ENCODE measurements around the gene CD93. TPM values are rescaled to one million over a fixed set of nuclear protein-coding genes. Genes with fewer than 3 reads are reported as not detected.

Gene CD93
- total and polyA plus RNA-seq, 3 donors from 2014 or later: 9.4 to 14.8 (median 14.2) TPM

GRCh38 chr20:23085436-23086055 lies 578 bp downstream of the CD93 start:
- peaks cover 41% of the 10 kb centered on the region for H3K4me1 ChIP-seq
- no peaks in the 10 kb centered on the region for H3K27me3 ChIP-seq
- peak overlapping the region; percentile 33 to 56 for H3K4me3 ChIP-seq
- TF ChIP-seq CTCF (IDR thresholded peaks at IDR 0.05) (no peak), POLR2A (IDR thresholded peaks at IDR 0.05) (no peak)
- H3K27ac ChIP-seq: peak overlapping the region; percentile 82 to 91
- intact Hi-C loops (cut with DNase I; ENCODE audit: low total_unique reads): no loop called here
- no peaks in the 10 kb centered on the region for H3K36me3 ChIP-seq (ENCODE audit: low read depth, missing control alignments)
- DNase-seq: no peak
- whole genome bisulfite sequencing, 2 donors: 48 to 59% methylated on average over 10 to 22 of the region's 23 CpGs
- no peaks in the 10 kb centered on the region for H3K9me3 ChIP-seq

- Histone ChIP-seq H3K27ac (peak overlapping the region; percentile 47 to 91), H3K4me1 (peaks cover 34% of the 10 kb centered on the region), H3K4me3 (peak overlapping the region; percentile 33 to 56), H3K27me3 (no peaks in the 10 kb centered on the region), H3K36me3 (ENCODE audit: low read depth, missing control alignments) (no peaks in the 10 kb centered on the region), H3K9me3 (no peaks in the 10 kb centered on the region)
- TF ChIP-seq CTCF (IDR thresholded peaks at IDR 0.05) (no peak), POLR2A (IDR thresholded peaks at IDR 0.05) (no peak)
- 55 to 74% methylated on average over 8 to 23 of the region's 24 CpGs for WGBS, 2 donors
- DNase-seq: no peak
- intact Hi-C loops (cut with DNase I; ENCODE audit: low total_unique reads): no loop called here
Observed at GRCh38 chr20:23084845-23085365, 1.2 kb downstream of the CD93 start.

- Histone ChIP-seq H3K4me1 (peaks cover 30% of the 10 kb centered on the region), H3K27ac (peak overlapping the region; percentile 47 to 91), H3K9me3 (no peaks in the 10 kb centered on the region), H3K27me3 (no peaks in the 10 kb centered on the region), H3K36me3 (ENCODE audit: low read depth, missing control alignments) (no peaks in the 10 kb centered on the region), H3K4me3 (peak overlapping the region; percentile 33 to 56)
- intact Hi-C loops (cut with DNase I; ENCODE audit: low total_unique reads): no loop called here
- TF ChIP-seq CTCF (IDR thresholded peaks at IDR 0.05): no peak
- no peak for TF ChIP-seq POLR2A (IDR thresholded peaks at IDR 0.05)
- WGBS, 2 donors: 82 to 89% methylated on average over 12 to 17 of the region's 17 CpGs
- no peak for DNase-seq
Observed at GRCh38 chr20:23084282-23084844, 1.8 kb downstream of the CD93 start.

- 69 to 83% methylated on average over 14 to 15 of the region's 15 CpGs for WGBS, 2 donors
- H3K9me3 ChIP-seq: no peaks in the 10 kb centered on the region
- H3K4me3 ChIP-seq: peak overlapping the region in 1 of 2 donors; percentile 56
- intact Hi-C loops (cut with DNase I; ENCODE audit: low total_unique reads): no loop called here
- peaks cover 26% of the 10 kb centered on the region for H3K4me1 ChIP-seq
- H3K36me3 ChIP-seq (ENCODE audit: low read depth, missing control alignments): no peaks in the 10 kb centered on the region
- no peak for DNase-seq
- TF ChIP-seq POLR2A (IDR thresholded peaks at IDR 0.05) (no peak), CTCF (IDR thresholded peaks at IDR 0.05) (no peak)
- peak overlapping the region; percentile 47 to 91 for H3K27ac ChIP-seq
- no peaks in the 10 kb centered on the region for H3K27me3 ChIP-seq
Observed at GRCh38 chr20:23083553-23084220, 2.4 kb downstream of the CD93 start.

Data from testis (tissue), 3 donors.